ENCODE data around the gene ERV3-1. TPM values are rescaled to one million over a fixed set of nuclear protein-coding genes. Genes with fewer than 3 reads are reported as not detected.
"Not testable (repeated sequence)": the region's sequence is repeated elsewhere in the genome, so short reads cannot be mapped to it uniquely, and the experiment has no call there.

ERV3-1 gene, protein sequence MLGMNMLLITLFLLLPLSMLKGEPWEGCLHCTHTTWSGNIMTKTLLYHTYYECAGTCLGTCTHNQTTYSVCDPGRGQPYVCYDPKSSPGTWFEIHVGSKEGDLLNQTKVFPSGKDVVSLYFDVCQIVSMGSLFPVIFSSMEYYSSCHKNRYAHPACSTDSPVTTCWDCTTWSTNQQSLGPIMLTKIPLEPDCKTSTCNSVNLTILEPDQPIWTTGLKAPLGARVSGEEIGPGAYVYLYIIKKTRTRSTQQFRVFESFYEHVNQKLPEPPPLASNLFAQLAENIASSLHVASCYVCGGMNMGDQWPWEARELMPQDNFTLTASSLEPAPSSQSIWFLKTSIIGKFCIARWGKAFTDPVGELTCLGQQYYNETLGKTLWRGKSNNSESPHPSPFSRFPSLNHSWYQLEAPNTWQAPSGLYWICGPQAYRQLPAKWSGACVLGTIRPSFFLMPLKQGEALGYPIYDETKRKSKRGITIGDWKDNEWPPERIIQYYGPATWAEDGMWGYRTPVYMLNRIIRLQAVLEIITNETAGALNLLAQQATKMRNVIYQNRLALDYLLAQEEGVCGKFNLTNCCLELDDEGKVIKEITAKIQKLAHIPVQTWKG
- total RNA-seq (2022) = 10.9 and 13.5 TPM in 2 replicates
- percentile 90 among the genes with signal in this experiment for Bru-seq, nascent RNA
- BruChase-seq, experiment 1, labeled RNA remaining after a 2-hour chase = percentile 81 among the genes with signal in this experiment
- BruChase-seq, experiment 2, labeled RNA remaining after a 6-hour chase = percentile 79 among the genes with signal in this experiment
- long read RNA-seq, partial matches to known transcripts = 0 of 17 reads
- long read RNA-seq, other reads (novel, unspliced or antisense) = 16 of 17 reads

DNA sequence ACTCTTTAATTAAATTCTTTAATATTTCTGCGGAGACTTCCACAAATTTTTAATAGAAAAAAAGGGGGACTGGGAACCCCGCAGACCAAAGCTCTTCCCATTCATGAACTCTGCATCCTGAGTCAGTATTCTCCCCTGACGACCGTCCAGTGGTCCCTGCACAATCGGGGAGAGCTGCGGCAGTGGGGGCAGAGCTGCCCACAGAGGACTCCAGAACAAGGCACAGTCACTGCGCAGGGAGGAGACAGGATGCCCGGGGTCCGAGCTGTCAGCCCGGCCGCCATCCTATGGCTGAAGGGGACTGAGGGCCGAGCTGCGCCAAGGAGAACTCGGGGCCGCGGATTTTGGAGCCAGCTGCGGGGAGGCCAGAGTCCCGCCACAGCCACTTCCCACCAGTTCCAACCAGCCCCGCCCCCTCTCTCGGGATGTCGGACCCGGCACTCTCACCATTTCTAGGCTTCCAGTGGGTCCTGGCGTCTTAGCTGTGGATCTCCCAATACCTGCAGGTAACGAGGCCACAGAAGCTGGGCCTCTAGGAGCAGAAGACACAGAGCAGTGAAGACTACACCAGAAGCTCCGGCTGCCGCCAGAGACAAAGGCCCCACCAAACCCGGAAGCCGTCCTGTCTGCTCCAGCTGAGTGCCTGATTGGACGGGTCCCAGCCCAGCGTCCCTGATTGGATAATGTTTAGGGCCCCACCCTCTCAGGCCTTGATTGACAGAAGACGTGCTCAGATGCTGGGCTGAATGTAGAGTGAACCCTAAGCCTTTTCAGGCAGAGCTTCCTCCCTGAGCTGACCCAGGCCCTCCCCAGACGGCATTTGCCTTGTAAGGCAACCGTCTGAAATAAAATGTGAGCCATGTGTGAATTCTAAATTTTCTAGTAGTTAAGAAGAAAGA is at the start of gene ERV3-1:
Gene ERV3-1, minus strand, starts transcription at position 594 of the 899 bp plus-strand sequence. CDS start 13,661 bp downstream, outside the sequence.
- H3K27me3 ChIP-seq (replicated peaks; ENCODE audit: control insufficient read depth, insufficient read depth, low read length) = no peaks in the 10 kb centered on the region
- ChIA-PET POLR2A (interaction anchor here (0.5 to 1.8 kb wide), 6 partner anchors 8 to 367 kb away, joined by 3 to 13 read pairs (median 7); partner anchors contain the start of gene ZNF92), CTCF (interaction anchor here (1.0 to 1.3 kb wide), 2 partner anchors 31 to 118 kb away, joined by 3 to 7 read pairs; no protein-coding TSS in a partner anchor)
- H3K4me1 ChIP-seq = peaks cover 4% of the 10 kb centered on the region
- DNase-seq = peak; percentile 94 to 97
- Mint-ChIP-seq H3K4me1 (ENCODE audit: low read depth, unreplicated experiment) (peaks cover 14% of the 10 kb centered on the region), H3K27me3 (ENCODE audit: insufficient read depth, unreplicated experiment) (no peaks in the 10 kb centered on the region), H3K36me3 (ENCODE audit: insufficient read depth, unreplicated experiment) (peaks cover 51% of the 10 kb centered on the region), H3K4me3 (ENCODE audit: unreplicated experiment) (peak within 1 kb of the TSS; percentile 93), H3K27ac (ENCODE audit: unreplicated experiment) (peak within 1 kb of the TSS; percentile 95), H3K9me3 (ENCODE audit: unreplicated experiment) (peaks cover 16% of the 10 kb centered on the region)
- H3K36me3 ChIP-seq (ENCODE audit: control insufficient read depth, insufficient read depth, low read length) = peaks cover 7% of the 10 kb centered on the region
- peaks cover 30% of the 10 kb centered on the region for H3K9me3 ChIP-seq
- TF ChIP-seq, protein P1, sequence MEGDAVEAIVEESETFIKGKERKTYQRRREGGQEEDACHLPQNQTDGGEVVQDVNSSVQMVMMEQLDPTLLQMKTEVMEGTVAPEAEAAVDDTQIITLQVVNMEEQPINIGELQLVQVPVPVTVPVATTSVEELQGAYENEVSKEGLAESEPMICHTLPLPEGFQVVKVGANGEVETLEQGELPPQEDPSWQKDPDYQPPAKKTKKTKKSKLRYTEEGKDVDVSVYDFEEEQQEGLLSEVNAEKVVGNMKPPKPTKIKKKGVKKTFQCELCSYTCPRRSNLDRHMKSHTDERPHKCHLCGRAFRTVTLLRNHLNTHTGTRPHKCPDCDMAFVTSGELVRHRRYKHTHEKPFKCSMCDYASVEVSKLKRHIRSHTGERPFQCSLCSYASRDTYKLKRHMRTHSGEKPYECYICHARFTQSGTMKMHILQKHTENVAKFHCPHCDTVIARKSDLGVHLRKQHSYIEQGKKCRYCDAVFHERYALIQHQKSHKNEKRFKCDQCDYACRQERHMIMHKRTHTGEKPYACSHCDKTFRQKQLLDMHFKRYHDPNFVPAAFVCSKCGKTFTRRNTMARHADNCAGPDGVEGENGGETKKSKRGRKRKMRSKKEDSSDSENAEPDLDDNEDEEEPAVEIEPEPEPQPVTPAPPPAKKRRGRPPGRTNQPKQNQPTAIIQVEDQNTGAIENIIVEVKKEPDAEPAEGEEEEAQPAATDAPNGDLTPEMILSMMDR (IDR thresholded peaks at IDR 0.05; ENCODE audit: insufficient read depth in 1 of 2, low read depth in 1 of 2, low read length in 1 of 2, severe bottlenecking in 1 of 2, unreplicated experiment in 1 of 2) = no peak
- intact Hi-C loops (cut with micrococcal nuclease; ENCODE audit: unreplicated experiment) = loop anchor here (1.0 kb wide), 2 partner anchors 32 to 391 kb away; no protein-coding TSS in a partner anchor
- no TSS peak for BruUV-seq (replicated peaks)
- peak within 1 kb of the TSS; percentile 69 for H3K4me3 ChIP-seq (ENCODE audit: low read depth, low read length)

DNA sequence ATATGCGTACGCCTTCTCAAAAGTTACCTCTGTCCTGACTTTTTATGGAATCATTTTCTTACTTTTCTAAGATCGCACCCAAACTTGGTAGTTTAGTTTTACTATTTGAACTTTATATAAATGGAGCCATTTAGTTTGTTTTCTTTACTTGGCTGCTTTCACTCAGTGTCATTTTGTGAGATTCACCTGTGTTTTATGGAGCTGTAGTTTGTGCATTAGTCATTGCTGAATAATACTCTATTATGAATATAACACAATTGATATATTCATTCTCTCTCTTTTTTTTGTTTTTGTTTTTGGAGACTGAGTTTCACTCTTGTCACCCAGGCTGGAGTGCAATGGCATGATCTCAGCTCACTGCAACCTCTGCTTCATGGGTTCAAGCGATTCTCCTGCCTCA is 49.3 kb upstream of the ERV3-1 start:
- POLR2A ChIA-PET; H3K4me3 ChIP-seq (ENCODE audit: low read depth, low read length); H3K27me3 ChIP-seq (replicated peaks; ENCODE audit: control insufficient read depth, insufficient read depth, low read length); H3K9me3 ChIP-seq; CTCF ChIA-PET; intact Hi-C loops (cut with micrococcal nuclease; ENCODE audit: unreplicated experiment); DNase-seq; H3K36me3 ChIP-seq (ENCODE audit: control insufficient read depth, insufficient read depth, low read length); H3K27ac Mint-ChIP-seq (ENCODE audit: unreplicated experiment); BruUV-seq (replicated peaks); H3K4me1 ChIP-seq; H3K4me1 Mint-ChIP-seq (ENCODE audit: low read depth, unreplicated experiment); H3K4me3 Mint-ChIP-seq (ENCODE audit: unreplicated experiment); H3K27me3 Mint-ChIP-seq (ENCODE audit: insufficient read depth, unreplicated experiment): not testable (repeated sequence)
- peaks cover 20% of the 10 kb centered on the region for H3K9me3 Mint-ChIP-seq (ENCODE audit: unreplicated experiment)
- H3K36me3 Mint-ChIP-seq (ENCODE audit: insufficient read depth, unreplicated experiment) = peaks cover 41% of the 10 kb centered on the region

DNA sequence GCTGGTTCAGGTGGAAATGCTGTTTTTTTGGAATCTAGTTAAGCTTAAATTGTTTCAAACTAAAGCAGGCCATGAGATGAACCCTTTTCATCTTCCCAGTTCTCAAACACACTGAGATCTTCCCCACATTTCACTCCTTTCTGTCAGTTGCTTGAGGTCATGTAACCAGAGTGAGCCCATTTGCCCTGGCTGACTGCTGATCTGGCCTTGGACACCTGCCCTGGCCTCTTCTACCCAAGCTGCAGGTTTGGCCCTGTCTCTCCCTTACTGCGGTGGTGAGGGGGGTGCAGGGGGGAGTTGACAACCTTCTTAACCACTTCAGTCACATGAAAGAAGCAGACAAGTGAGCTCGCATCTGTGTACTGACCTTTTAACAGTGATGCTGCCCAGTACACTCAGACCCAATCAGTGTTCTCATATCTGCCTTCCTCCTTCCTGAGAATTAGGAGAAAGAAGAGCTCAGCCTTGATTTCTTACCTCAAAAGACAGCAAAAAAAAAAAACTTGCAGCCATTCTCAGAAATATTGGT is 48.0 kb upstream of the ERV3-1 start:
- H3K27me3 ChIP-seq (replicated peaks; ENCODE audit: control insufficient read depth, insufficient read depth, low read length); DNase-seq; BruUV-seq (replicated peaks); H3K4me3 Mint-ChIP-seq (ENCODE audit: unreplicated experiment); H3K27ac Mint-ChIP-seq (ENCODE audit: unreplicated experiment); CTCF ChIA-PET; H3K4me1 ChIP-seq; POLR2A ChIA-PET; H3K4me3 ChIP-seq (ENCODE audit: low read depth, low read length); H3K36me3 ChIP-seq (ENCODE audit: control insufficient read depth, insufficient read depth, low read length); H3K9me3 ChIP-seq; H3K4me1 Mint-ChIP-seq (ENCODE audit: low read depth, unreplicated experiment); intact Hi-C loops (cut with micrococcal nuclease; ENCODE audit: unreplicated experiment); H3K27me3 Mint-ChIP-seq (ENCODE audit: insufficient read depth, unreplicated experiment): not testable (repeated sequence)
- H3K9me3 Mint-ChIP-seq (ENCODE audit: unreplicated experiment) = peaks cover 20% of the 10 kb centered on the region
- H3K36me3 Mint-ChIP-seq (ENCODE audit: insufficient read depth, unreplicated experiment) = peaks cover 41% of the 10 kb centered on the region

DNA sequence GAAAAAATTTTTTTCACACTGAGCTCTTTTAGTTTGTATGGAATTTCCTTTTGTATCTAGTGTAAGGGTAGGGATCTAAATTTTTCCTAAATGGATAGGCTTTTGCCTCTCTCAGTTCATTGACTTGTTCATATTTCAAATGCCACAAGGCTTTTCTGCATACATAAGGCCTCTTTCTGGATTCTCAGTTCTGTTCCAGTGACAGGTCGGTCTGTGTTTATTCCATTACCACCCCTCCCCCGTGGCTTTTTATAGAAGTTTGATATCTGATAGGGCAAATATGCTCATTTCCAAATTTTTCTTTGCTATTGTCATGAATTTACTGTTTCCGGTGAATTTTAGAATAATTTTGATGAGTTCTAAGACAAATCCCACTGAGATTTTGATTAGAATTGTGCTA is 45.2 kb upstream of the ERV3-1 start:
- H3K4me3 ChIP-seq (ENCODE audit: low read depth, low read length); H3K27ac Mint-ChIP-seq (ENCODE audit: unreplicated experiment); H3K4me3 Mint-ChIP-seq (ENCODE audit: unreplicated experiment); DNase-seq; H3K9me3 ChIP-seq; H3K4me1 Mint-ChIP-seq (ENCODE audit: low read depth, unreplicated experiment); CTCF ChIA-PET; POLR2A ChIA-PET; H3K27me3 Mint-ChIP-seq (ENCODE audit: insufficient read depth, unreplicated experiment); intact Hi-C loops (cut with micrococcal nuclease; ENCODE audit: unreplicated experiment); H3K27me3 ChIP-seq (replicated peaks; ENCODE audit: control insufficient read depth, insufficient read depth, low read length); H3K36me3 ChIP-seq (ENCODE audit: control insufficient read depth, insufficient read depth, low read length); H3K4me1 ChIP-seq; BruUV-seq (replicated peaks): not testable (repeated sequence)
- H3K36me3 Mint-ChIP-seq (ENCODE audit: insufficient read depth, unreplicated experiment) = peaks cover 27% of the 10 kb centered on the region
- peaks cover 20% of the 10 kb centered on the region for H3K9me3 Mint-ChIP-seq (ENCODE audit: unreplicated experiment)

DNA sequence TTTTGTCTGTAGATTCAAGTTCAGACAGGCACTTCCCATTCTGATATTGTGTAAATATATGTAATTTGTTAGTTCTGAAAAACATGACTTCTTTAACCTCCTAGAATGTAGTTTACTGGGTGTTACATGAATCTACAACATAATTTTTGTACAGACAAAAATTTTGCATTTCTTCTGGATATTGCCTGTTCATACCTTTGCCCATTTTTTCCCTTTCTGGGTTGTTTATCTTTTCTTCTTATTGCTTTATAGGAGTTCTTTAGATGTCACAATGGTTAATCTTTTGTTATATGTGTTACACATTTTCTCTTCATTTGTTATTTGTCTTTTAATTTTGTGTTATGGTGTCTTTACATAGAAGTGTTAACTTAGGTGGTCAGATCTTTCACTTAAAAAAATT is 44.7 kb upstream of the ERV3-1 start:
- intact Hi-C loops (cut with micrococcal nuclease; ENCODE audit: unreplicated experiment); CTCF ChIA-PET; H3K4me3 Mint-ChIP-seq (ENCODE audit: unreplicated experiment); H3K4me3 ChIP-seq (ENCODE audit: low read depth, low read length); H3K4me1 ChIP-seq; POLR2A ChIA-PET; H3K27ac Mint-ChIP-seq (ENCODE audit: unreplicated experiment); H3K27me3 ChIP-seq (replicated peaks; ENCODE audit: control insufficient read depth, insufficient read depth, low read length); BruUV-seq (replicated peaks); H3K4me1 Mint-ChIP-seq (ENCODE audit: low read depth, unreplicated experiment); H3K36me3 ChIP-seq (ENCODE audit: control insufficient read depth, insufficient read depth, low read length); H3K27me3 Mint-ChIP-seq (ENCODE audit: insufficient read depth, unreplicated experiment); DNase-seq; H3K9me3 ChIP-seq: not testable (repeated sequence)
- peaks cover 22% of the 10 kb centered on the region for H3K36me3 Mint-ChIP-seq (ENCODE audit: insufficient read depth, unreplicated experiment)
- peaks cover 20% of the 10 kb centered on the region for H3K9me3 Mint-ChIP-seq (ENCODE audit: unreplicated experiment)
